Measurements from ENCODE around the gene TUFT1.

TUFT1 gene

GRCh38 chr1:151540982-151541377, 871 bp downstream of the TUFT1 start:
- no peak for DNase-seq

- no peak for DNase-seq
These were observed 1.6 kb downstream of the TUFT1 start for GRCh38 chr1:151541752-151542151.

GRCh38 chr1:151542710-151543129, 2.6 kb downstream of the TUFT1 start:
- no peak for DNase-seq

GRCh38 chr1:151545542-151545941, 5.4 kb downstream of the TUFT1 start:
- no peak for DNase-seq

GRCh38 chr1:151546011-151546925, 6.2 kb downstream of the TUFT1 start:
- no peak for DNase-seq

- no peak for DNase-seq
These were observed 7.2 kb downstream of the TUFT1 start for GRCh38 chr1:151547119-151547899.

GRCh38 chr1:151547900-151548230, 7.8 kb downstream of the TUFT1 start:
- DNase-seq: no peak

- DNase-seq: no peak
These were observed 9.1 kb downstream of the TUFT1 start for GRCh38 chr1:151549199-151549598.

- DNase-seq: no peak
These were observed 13.6 kb downstream of the TUFT1 start for GRCh38 chr1:151553659-151554058.

- no peak for DNase-seq
These were observed 15.9 kb downstream of the TUFT1 start for GRCh38 chr1:151556052-151556451.

GRCh38 chr1:151562661-151563060, 22.6 kb downstream of the TUFT1 start:
- no peak for DNase-seq

GRCh38 chr1:151563376-151563775, 23.3 kb downstream of the TUFT1 start:
- no peak for DNase-seq

GRCh38 chr1:151565502-151566189, 25.5 kb downstream of the TUFT1 start:
- DNase-seq: no peak

GRCh38 chr1:151568626-151569088, 28.5 kb downstream of the TUFT1 start:
- no peak for DNase-seq

- no peak for DNase-seq
These were observed 30.7 kb downstream of the TUFT1 start for GRCh38 chr1:151570819-151571218.

- no peak for DNase-seq
These were observed 34.7 kb downstream of the TUFT1 start for GRCh38 chr1:151574575-151575529.

- DNase-seq: no peak
These were observed 37.1 kb downstream of the TUFT1 start for GRCh38 chr1:151577173-151577572.

GRCh38 chr1:151578941-151579340, 38.8 kb downstream of the TUFT1 start:
- no peak for DNase-seq

GRCh38 chr1:151579436-151580225, 39.5 kb downstream of the TUFT1 start:
- no peak for DNase-seq

GRCh38 chr1:151581451-151581850, 41.3 kb downstream of the TUFT1 start:
- no peak for DNase-seq

GRCh38 chr1:151581921-151582320, 41.8 kb downstream of the TUFT1 start:
- DNase-seq: no peak
